NCI-H510A (cell line): Measurements from ENCODE around the gene EXT2.
A peak's percentile ranks its signal among the peaks of the same experiment; 100 is the strongest.

Experiments
- DNase-seq: peaks from one replicate; lab custom pipeline; 2025; lab: John Stamatoyannopoulos, UW

EXT2 gene

GRCh38 chr11:44095506-44096359, at the start of gene EXT2:
TSS of gene EXT2 (plus strand) at chr11:44095678. CDS start at chr11:44107713, 12,035 bp downstream.
- DNase-seq = peak; percentile 51

DNA sequence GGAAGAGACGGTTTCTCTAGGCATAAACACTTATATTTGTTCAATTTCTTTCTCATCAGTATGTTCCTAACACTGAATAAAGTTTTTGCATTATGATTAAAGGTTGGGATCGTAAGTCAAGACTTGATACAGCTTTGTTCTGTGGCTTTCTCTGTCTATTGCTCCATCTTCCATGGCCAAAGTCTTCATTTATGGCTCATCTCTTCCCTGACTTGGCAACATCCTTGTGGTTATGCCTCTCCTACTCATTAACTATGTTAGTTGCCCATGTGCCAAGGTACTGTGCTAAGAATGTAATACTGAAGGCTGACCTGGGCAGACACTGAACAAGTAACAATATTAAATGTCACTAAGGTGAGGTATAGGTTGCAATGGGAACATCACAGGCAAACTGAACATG, 49.3 kb upstream of the EXT2 start:
- DNase-seq = no peak

GRCh38 chr11:44047298-44047697, 48.2 kb upstream of the EXT2 start:
- DNase-seq = no peak

DNA sequence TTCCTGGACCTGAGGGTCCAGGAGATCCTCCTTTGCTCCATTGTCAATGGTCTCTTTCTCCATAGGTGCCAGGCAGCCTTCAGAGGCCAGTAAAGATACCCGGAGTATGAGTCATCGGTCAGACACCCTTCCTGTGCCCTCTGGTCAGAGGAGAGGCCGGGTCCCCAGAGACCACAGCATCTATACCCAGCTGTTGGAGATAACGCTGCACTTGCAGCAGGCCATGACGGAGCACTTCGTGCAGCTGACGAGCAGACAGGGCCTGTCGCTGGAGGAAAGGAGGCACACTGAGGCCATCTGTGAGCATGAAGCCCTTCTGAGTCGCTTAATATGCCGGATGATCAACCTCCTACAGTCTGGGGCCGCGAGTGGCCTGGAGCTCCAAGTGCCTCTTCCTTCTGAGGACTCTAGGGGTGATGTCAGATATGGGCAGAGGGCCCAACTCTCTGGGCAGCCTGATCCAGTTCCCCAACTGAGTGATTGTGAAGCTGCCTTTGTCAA, 47.5 kb upstream of the EXT2 start, which contains the start of gene ACCSL:
Gene ACCSL, plus strand, starts transcription at position 51 of the 501 bp plus-strand sequence. Its CDS starts 56 bp downstream, at position 107.
- DNase-seq = no peak

DNA sequence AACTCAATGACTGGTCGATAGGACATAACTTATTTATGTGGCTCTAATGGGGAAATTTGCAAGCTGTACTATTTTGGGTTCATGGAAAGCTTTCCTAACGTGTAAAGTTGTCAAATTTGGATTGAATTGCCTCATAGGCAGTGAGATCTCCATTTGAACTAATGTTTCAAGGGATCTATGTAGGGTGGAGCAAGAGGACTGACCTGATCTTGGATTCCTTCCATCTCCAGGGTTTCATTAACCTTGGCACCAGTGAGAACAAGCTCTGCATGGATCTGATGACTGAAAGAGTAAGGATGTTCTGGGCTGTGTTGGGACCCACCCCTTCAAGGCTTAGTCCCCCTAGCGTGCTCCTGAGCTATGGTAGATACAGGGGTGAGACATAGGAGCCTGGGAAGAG, 45.6 kb upstream of the EXT2 start:
- no peak for DNase-seq

- no peak for DNase-seq
Observed at GRCh38 chr11:44051171-44051570, 44.3 kb upstream of the EXT2 start.

- DNase-seq = no peak
Observed at GRCh38 chr11:44057340-44057739, 38.1 kb upstream of the EXT2 start.

DNA sequence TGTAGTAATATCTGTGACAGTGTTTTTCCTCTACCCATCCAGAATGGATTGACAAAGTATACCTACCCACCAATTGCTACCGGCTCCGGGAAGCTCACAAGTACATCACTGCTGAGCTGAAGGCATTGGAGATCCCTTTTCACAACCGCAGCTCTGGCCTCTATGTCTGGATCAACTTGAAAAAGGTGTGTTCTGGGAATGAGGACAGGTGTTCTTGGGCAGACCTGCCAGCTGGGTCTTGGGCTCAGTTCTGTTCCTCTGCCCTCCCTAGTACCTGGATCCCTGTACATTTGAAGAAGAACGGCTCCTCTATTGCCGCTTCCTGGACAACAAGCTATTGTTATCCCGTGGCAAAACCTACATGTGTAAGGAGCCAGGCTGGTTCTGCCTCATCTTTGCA, 37.2 kb upstream of the EXT2 start:
- DNase-seq = no peak

DNA sequence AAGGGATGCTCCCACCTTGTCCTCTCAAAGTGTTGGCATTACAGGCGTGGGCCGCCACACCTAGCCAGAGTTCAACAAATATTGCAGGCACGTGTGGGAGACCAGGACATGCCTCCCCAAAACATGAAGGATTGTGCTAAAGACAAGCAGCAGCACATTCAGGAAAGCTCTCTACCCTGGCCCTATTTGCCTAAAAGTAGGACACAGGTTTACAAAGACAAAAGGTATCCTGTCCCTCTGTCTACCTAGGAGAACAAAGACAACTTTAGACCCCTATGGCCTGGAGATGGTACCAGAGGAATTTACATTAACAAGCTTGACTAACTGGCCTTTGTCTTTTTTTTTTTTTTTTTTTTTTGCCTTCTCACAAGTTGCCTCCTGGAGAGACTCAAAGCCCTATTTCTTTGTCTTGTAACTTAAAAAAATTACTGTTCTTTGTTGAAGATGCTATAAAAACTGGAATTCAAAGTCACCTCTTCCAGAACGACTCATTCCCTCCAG, 30.3 kb upstream of the EXT2 start:
- DNase-seq = no peak

- peak; percentile 32 for DNase-seq
Observed at GRCh38 chr11:44065841-44066731, 29.4 kb upstream of the EXT2 start, which contains the start of gene ACCS. TSS of gene ACCS (plus strand) at chr11:44066270. CDS start at chr11:44067628, 1,358 bp downstream.

DNA sequence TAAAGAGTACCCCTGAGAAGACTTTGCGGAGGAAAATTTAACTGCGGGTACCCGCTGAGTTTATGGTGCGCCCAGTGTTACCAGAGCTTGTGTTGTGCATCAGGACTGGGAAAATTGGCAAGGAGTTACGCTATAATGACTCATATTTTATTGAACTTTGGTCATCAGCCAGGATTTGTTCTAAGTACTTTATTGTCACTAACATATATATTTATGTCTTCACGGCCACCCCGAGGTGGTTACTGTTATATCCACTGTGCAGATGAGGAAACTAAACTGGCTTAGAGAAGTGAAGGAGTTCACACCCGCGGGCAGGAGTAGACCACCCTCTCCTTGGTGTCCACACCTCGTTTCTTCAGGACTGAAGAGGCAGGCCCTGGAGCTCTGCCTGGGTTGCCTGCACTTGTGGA, 28.7 kb upstream of the EXT2 start:
- DNase-seq = no peak

DNA sequence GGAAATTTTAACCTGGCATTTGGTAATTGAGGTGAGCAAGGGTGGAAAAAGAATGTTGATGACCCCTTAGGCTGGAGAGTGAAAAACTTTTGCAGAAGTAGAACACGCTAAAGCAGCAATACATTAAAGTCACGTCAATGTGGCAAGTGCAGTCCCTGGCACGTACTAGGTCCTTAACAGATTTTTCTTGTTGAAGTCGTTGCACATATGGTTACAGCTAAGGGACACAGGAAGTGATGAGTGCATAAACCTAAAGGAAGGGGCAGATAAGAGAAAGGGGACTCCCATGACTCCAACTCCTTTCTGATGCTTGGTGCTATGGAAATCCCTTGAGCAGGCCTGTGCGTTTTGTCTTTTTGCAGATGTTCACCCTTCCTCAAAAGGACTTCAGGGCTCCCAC, 28.2 kb upstream of the EXT2 start:
- DNase-seq = no peak

GRCh38 chr11:44068180-44068579, 27.3 kb upstream of the EXT2 start:
- no peak for DNase-seq

GRCh38 chr11:44071157-44071556, 24.3 kb upstream of the EXT2 start:
- DNase-seq = no peak

GRCh38 chr11:44072757-44073658, 22.5 kb upstream of the EXT2 start:
- DNase-seq = no peak

GRCh38 chr11:44078794-44079193, 16.7 kb upstream of the EXT2 start:
- no peak for DNase-seq

DNA sequence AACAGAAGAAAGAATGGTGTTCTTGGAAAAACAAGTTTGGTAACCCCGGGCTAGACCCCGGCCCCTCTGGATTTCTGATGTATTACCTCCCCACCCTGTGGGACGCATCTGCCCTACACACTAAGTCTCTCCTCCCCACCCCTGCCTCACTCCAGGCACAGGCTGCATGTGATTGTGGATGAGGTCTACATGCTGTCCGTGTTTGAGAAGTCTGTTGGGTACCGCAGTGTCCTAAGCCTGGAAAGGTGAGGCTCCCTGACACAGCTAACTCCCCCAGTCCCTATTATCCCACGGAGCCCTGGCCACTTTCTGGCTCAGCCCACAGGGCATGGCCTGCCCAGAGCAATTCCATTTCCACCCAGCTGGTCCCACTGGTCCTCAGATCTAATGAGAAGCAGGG, 16.1 kb upstream of the EXT2 start:
- no peak for DNase-seq

DNA sequence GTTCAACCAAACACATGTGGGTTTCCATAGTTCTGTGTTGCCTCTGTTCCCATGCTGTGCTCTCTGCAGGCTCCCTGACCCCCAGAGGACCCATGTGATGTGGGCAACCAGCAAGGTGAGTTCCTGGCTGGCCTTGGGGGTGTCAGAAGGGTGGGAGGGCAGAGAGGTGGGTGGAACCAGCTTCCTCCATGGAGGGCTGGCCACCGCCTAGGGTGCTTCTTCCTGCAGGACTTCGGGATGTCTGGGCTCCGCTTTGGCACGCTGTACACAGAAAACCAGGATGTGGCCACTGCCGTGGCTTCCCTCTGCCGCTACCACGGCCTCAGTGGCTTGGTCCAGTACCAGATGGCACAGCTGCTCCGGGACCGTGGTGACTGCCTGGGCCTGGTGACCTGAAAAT, 14.5 kb upstream of the EXT2 start:
- DNase-seq = no peak

- DNase-seq = no peak
Observed at GRCh38 chr11:44082645-44083044, 12.8 kb upstream of the EXT2 start.

DNA sequence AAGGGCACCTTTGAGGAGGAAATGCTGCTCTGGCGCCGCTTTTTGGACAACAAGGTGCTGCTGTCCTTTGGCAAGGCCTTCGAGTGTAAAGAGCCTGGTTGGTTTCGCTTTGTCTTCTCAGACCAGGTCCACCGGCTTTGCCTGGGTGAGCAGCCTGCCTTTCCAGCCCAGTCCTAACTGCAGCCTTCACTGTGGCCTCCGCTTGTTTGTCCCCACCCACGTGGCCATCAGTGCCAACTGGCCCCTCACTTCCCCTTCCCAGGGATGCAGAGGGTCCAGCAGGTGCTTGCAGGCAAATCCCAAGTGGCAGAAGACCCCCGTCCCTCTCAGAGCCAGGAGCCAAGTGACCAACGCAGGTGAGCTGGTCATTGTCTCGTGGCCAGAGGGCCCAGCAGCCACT, 12.0 kb upstream of the EXT2 start:
- no peak for DNase-seq

DNA sequence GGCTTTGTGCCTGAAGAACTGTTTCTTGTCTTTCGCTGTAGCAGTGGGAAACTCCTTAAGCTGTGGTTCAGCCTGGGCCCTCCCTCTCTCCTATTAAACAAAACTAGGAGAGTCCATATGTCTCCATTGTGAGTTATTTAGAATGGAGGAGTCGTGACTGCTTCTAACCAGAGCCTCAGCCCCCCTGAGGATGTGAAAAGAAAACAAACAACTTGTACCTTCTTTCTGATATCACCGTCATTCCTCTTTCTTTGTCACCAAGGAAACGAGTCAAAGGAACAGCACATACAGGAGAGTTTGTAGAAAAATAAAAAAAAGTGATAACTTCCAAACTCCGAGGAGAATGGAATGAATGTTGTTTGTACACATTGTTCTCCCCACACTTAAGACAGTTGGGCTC, 11.6 kb upstream of the EXT2 start:
- no peak for DNase-seq
